ENCODE measurements around the gene CTBS.

- TF ChIP-seq CTCF (conservative IDR thresholded peaks at IDR 0.05; ENCODE audit: low read length) = no peak
- TF ChIP-seq EZH2phosphoT487 (IDR thresholded peaks at IDR 0.05; ENCODE audit: borderline replicate concordance) = no peak
Observed at GRCh38 chr1:84615790-84616189, 41.5 kb upstream of the CTBS start.

Measured in Loucy (cell line).